PFSK-1 (cell line): ENCODE results near the gene EARS2.

ENCODE experiments used
- FOXP2 ChIP-seq: optimal IDR thresholded peaks from 2 replicates; pipeline ENCODE3; 2011; ENCODE audit warnings: borderline replicate concordance, control low read depth, inconsistent platforms; ENCODE audit not compliant: insufficient read depth; ENCODE audit errors: extremely low read length, extremely low read depth
- POLR2AphosphoS5 ChIP-seq: IDR thresholded peaks from 2 replicates; pipeline ENCODE4 v1.6.1; 2012; ENCODE audit warnings: low read depth, mild to moderate bottlenecking, control low read depth, low read length, moderate library complexity
- TAF1 ChIP-seq: IDR thresholded peaks from 2 replicates; pipeline ENCODE4 v1.6.1; 2012; ENCODE audit warnings: low read length, control low read depth, borderline replicate concordance; ENCODE audit not compliant: insufficient read depth
- TF ChIP-seq, protein P1 (sequence below), 2 experiments: IDR thresholded peaks; 2 replicates each; pipeline versions ENCODE4 v1.6.1 to v1.8.0; 2011 to 2012; ENCODE audit warnings: low read depth in 2 of 2, low read length in 2 of 2, control low read depth in 1 of 2, inconsistent platforms in 1 of 2, mild to moderate bottlenecking in 1 of 2, moderate library complexity in 1 of 2; ENCODE audit not compliant: insufficient read depth in 1 of 2

DNA sequence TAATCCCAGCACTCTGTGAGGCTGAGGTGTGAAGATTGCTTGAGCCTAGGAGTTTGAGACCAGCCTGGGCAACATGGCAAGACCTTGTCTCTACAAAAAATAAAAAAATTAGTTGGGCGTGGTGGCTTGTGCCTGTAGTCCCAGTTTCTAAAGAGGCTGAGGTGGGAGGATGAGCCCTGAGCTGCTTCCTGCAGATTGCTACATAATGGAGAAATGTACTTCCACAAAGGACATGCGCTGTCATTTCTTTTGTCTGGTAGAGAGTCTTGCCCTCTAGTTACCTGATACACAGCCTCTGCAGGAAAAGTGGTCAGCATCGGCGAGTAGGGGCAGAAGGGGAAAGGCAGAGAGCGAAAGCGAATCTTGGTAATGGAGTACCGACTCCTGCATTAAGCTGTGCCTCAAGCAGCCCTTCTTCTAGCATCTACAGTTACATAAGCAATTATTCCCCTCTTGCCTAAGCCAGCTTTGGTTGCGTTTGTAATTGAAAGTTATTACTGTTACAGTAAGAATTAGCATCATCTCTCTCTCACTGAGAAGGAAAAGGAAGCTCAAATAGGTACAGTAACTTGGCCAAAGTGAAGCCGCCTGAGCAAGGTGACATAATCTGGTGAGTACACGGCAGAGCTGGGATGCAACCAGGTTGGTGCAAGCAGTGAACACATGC, 28.4 kb downstream of the EARS2 start:
- TF ChIP-seq, protein P1, sequence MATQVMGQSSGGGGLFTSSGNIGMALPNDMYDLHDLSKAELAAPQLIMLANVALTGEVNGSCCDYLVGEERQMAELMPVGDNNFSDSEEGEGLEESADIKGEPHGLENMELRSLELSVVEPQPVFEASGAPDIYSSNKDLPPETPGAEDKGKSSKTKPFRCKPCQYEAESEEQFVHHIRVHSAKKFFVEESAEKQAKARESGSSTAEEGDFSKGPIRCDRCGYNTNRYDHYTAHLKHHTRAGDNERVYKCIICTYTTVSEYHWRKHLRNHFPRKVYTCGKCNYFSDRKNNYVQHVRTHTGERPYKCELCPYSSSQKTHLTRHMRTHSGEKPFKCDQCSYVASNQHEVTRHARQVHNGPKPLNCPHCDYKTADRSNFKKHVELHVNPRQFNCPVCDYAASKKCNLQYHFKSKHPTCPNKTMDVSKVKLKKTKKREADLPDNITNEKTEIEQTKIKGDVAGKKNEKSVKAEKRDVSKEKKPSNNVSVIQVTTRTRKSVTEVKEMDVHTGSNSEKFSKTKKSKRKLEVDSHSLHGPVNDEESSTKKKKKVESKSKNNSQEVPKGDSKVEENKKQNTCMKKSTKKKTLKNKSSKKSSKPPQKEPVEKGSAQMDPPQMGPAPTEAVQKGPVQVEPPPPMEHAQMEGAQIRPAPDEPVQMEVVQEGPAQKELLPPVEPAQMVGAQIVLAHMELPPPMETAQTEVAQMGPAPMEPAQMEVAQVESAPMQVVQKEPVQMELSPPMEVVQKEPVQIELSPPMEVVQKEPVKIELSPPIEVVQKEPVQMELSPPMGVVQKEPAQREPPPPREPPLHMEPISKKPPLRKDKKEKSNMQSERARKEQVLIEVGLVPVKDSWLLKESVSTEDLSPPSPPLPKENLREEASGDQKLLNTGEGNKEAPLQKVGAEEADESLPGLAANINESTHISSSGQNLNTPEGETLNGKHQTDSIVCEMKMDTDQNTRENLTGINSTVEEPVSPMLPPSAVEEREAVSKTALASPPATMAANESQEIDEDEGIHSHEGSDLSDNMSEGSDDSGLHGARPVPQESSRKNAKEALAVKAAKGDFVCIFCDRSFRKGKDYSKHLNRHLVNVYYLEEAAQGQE (IDR thresholded peaks at IDR 0.05; ENCODE audit: insufficient read depth in 1 of 2, low read depth in 2 of 2, low read length in 2 of 2), result no peak
- TF ChIP-seq TAF1 (no peak), POLR2AphosphoS5 (no peak), FOXP2 (no peak)
